ENCODE measurements around the gene RNASE13.

The RNASE13 gene, protein sequence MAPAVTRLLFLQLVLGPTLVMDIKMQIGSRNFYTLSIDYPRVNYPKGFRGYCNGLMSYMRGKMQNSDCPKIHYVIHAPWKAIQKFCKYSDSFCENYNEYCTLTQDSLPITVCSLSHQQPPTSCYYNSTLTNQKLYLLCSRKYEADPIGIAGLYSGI

DNA sequence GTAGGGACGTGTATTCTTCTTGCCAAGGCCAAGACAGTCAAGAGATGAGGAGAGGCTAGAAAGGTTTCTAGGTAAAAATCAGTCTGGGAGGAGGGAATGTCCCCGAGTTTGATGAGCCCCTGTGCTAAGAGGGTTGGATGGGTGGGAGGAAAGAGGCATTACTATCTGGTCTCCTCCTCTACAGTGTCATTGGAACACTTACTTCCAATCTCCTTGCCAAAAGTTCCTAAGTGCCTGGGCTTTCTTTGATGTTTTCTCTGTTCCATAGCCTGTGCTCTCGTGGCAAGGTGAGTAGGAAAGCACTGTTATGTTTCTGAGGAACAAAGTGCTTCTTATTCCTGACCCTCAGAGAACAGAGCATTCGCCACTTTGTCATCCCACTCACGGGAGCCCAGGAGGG is at the start of gene RNASE13:
RNASE13 (minus strand) TSS at position 101 of the 400 bp plus-strand sequence. CDS start 519 bp downstream, outside the sequence.
- DNase-seq = no peak

GRCh38 chr14:21084396-21084795 is 49.8 kb upstream of the RNASE13 start:
- no peak for DNase-seq

DNA sequence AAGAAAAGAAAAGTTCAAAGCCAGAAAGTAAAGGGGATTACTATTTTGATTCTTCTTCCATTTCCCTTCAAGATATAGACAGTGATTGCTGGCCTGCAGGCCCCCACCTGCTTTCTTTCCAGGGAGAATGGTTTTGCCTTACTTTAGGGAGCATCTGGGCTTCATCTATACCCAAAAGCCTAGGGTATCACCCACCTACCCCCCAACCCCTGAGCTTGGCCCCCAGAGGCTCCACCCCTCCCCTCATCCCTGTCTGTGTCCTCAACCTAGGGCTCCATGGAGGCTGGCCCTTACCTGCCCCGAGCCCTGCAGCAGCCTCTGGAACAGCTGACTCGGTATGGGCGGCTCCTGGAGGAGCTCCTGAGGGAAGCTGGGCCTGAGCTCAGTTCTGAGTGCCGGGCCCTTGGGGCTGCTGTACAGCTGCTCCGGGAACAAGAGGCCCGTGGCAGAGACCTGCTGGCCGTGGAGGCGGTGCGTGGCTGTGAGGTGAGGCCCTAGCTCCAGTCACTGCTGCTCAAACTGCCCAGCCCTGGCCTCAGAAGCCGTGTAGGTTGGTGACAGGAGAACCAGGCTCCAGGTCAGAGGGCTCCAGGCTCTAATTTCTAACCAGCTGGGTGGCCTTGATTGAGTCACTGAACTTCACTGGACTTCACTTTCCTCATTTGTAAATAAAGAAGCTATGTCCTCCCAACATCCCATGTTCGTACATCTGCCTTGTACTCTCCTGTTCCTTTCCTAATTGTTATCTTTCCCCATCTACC is 49.1 kb upstream of the RNASE13 start:
- DNase-seq = no peak

DNA sequence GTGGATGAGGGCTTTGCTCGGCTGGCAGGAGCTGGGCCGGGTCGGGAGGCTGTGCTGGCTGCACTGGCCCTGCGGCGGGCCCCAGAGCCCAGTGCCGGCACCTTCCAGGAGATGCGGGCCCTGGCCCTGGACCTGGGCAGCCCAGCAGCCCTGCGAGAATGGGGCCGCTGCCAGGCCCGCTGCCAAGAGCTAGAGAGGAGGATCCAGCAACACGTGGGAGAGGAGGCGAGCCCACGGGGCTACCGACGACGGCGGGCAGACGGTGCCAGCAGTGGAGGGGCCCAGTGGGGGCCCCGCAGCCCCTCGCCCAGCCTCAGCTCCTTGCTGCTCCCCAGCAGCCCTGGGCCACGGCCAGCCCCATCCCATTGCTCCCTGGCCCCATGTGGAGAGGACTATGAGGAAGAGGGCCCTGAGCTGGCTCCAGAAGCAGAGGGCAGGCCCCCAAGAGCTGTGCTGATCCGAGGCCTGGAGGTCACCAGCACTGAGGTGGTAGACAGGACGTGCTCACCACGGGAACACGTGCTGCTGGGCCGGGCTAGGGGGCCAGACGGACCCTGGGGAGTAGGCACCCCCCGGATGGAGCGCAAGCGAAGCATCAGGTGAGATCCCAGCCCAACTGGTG is 47.0 kb upstream of the RNASE13 start:
- DNase-seq = no peak

GRCh38 chr14:21078726-21079125 is 44.1 kb upstream of the RNASE13 start:
- no peak for DNase-seq

- no peak for DNase-seq
Observed at GRCh38 chr14:21078287-21078686, 43.7 kb upstream of the RNASE13 start.

GRCh38 chr14:21077672-21078071 is 43.1 kb upstream of the RNASE13 start:
- DNase-seq = no peak

GRCh38 chr14:21075719-21076437 is 41.3 kb upstream of the RNASE13 start:
- DNase-seq = no peak

- DNase-seq = no peak
Observed at GRCh38 chr14:21074398-21075272, 40.0 kb upstream of the RNASE13 start.

DNA sequence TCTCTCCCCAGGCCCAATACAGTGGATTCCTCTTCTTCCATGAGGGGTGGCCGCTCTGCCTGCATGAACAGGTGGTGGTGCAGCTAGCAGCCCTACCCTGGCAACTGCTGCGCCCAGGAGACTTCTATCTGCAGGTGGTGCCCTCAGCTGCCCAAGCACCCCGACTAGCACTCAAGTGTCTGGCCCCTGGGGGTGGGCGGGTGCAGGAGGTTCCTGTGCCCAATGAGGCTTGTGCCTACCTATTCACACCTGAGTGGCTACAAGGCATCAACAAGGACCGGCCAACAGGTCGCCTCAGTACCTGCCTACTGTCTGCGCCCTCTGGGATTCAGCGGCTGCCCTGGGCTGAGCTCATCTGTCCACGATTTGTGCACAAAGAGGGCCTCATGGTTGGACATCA is 39.3 kb upstream of the RNASE13 start:
- DNase-seq = no peak

GRCh38 chr14:21072781-21073339 is 38.3 kb upstream of the RNASE13 start:
- DNase-seq = no peak

- peak; percentile 86 for DNase-seq
Observed at GRCh38 chr14:21072031-21072473, 37.4 kb upstream of the RNASE13 start.

DNA sequence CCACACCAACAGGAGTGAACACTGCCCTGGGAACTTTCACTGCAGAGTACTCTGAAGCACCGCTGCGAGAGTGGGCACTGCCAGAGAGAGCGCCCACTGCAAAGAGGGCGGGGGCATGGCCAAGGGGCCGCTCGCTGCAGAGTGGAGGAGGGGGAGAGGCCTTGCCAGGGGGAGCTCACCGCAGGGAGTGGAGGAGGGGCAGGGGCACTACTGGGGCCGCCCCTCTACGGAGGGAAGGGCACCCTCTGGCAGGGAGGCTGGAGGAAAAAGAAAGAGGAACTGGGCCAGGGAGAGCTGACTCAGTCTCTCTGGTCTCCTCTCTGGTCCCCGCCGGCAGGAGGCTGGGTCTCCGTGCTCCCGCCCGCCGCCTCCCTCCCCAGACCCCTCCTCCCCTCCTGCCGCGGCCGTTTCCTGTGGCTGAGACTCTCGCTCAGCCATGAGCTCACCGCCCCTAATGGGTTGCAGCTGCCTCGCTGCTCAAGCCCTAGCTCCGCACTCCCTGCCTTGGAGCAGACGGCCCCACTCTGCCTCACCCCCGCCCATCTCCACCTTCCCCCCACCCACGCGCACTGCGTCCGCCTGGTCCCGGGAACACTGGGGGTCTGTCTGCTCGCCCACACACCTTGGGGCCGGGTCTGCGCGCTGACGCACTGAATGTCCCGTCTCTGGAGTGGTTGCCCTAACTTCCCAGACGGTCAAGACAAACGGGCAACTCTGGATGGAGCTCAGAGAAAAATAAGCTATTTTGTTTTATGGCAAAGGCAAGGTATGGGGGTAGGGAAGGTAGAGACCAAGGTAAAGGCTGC is 36.8 kb upstream of the RNASE13 start:
- peak; percentile 97 for DNase-seq

DNA sequence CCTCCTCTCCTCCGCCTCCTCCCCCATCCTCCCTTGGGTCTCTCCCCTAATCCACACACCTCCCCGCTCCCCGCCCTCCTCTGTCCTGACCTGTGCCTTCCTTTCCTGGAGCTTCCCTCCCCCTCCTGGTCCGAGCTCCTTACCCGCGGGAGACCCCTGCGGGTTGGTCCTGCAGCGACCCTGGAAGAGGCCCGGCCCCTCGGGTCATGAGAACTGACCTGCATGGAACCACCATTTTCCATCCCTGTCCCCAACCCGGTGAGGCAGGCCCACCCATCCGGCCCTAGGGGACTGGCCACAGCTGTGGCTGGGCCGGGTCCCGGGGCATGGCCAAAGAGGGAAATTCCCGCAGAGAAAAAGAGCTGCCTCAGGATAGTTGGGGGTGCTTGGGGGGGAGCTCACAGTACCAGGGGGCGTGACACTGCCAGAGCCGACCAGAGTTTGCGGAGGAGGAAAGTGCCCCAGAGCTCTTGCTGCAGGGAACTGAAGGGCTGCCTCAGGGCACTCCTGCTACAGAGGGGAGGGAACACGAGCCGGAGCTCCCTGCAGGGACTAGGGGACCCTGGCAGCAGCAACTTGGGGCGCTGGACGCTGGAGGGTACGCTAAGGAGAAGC is 36.1 kb upstream of the RNASE13 start:
- DNase-seq = peak; percentile 56

DNA sequence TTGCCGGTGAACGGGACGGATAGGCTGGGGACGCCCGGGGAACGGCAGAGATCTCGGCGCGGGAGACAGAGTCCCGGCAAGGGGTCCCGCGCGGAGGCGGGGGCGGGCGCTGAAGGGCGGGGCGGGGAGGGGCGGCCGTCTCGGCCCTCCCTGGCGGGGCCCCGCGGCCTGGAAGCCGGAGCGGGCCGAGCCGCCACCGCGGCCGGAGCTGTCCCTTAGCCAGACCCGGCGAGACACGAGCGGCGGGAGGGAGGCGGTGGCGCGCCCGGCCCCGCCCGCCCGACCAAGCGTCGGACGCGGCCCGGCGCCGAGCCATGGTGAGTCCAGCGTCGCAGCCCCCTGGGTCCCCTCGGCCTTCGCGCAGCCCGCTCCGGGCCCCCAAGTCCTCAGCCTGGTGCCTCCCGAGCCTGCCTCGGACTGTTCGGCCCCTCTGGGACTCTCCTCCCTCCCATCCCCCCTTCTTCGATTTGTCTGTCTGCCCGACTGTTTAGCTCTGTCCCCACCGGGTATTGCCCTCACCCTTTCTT is 35.5 kb upstream of the RNASE13 start, which contains the start of gene ARHGEF40:
ARHGEF40 (plus strand) TSS at position 222 of the 527 bp plus-strand sequence; CDS start at position 315, 93 bp downstream.
- DNase-seq = peak; percentile 66

- peak; percentile 48 for DNase-seq
Observed at GRCh38 chr14:21069388-21070082, 34.9 kb upstream of the RNASE13 start.

DNA sequence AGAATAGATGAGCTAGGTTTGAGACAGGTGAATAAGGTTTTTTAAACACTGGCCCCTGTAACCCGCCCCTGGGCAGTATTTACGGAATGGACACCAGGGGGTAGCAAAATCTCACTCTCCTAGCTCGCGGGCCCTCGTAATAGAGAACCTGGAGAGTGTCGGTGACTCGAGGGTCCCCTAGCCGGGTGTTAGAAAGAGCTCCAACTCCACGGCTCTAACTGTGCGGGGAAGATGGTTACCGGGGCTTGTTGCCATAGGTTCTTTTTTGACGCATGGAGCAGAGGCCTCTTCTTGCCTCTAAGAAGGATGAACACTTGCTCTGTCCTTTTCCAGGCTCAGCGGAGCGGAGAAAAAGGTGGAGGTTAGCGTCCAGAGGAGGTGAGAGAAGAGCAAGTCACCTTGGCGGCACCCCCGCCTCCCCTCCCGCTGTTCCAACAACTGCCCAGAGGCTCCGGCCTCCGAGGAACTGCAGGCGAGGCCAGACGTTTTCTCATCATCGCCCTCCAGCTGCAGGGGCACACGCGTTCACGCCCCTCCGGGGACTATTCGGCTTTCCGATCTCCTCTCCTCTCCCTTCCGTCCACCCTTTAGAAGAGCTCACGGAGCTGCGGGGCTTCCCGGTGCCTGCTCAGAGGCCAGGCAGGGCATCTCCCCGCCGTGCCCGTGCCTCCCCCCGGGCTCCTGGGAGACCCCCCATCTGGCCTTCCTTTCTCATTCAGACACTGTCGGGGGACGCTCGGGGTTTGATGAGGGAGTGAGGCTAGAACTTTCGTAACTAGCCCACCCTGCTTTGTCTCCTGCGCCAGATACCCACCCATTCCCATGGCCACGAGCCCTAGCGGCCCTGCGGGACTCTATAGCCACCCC is 34.1 kb upstream of the RNASE13 start:
- peak; percentile 72 for DNase-seq

DNA sequence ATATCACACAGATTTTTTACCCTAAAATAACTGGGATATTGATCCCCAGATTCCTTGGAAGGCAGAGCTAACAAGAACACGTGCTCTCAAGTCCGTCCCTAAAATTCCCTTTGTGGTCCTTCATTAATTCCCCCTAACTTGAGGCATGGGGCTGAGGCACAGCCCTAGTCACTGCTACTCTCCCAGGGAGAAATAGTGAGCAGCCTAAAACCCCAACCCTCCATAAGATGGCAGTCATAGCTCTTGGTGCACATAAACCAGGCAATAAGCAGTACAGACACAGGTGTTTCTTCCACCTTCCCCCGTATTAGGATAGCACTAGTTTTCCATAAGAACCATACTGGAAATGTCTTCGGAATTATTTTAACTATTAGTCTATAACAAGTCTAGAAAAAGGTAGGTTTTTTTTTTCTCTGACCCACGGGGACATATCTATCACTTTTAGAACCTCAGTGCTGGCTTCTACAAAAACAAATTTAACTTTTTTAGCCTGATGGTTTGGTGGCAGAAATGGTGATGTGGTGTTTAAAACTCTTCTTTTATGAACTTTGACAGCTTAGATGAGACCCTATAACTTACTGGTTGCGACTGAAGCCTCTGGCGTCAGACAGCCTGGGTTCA is 32.4 kb upstream of the RNASE13 start:
- DNase-seq = no peak
